SK-N-SH (cell line): ENCODE results near the gene CPED1. TPM values are rescaled to one million over a fixed set of nuclear protein-coding genes. Genes with fewer than 3 reads are reported as not detected.

Source experiments
- CTCF ChIA-PET: fragments of 300-600, 350-600 bp; formaldehyde crosslinking; extraction: SDS; loops from one replicate; lab custom pipeline; 2021; lab: Yijun Ruan, JAX
- POLR2A ChIA-PET: fragments of 350-600 bp; sonication (Branson Sonifier 250); formaldehyde crosslinking; extraction: SDS; loops from one replicate; lab custom pipeline; 2020; ENCODE audit warnings: antibody characterized with exemption, inconsistent platforms; lab: Yijun Ruan, JAX
- DNase-seq: peaks from one replicate; pipeline ENCODE4 v3.0.0; 2012
- H2AFZ ChIP-seq: fragments of 200-600 bp; sonication (generic); 2 replicates; pipeline ENCODE4 v1.8.1; 2016; ENCODE audit warnings: antibody characterized with exemption, mild to moderate bottlenecking, low read depth
- H3F3A ChIP-seq: fragments of 200-600 bp; sonication (generic); replicated peaks from 2 replicates; pipeline ENCODE3; 2016; ENCODE audit warnings: antibody characterized with exemption, mild to moderate bottlenecking; ENCODE audit not compliant: insufficient read depth
- H3K27ac ChIP-seq, 2 experiments: fragments of 200-500 bp in 1 of 2; fragments of 200-600 bp in 1 of 2; sonication (Bioruptor generic) in 1 of 2; sonication (generic), shearing (Covaris generic) in 1 of 2; 2 replicates each; pipeline versions ENCODE4 v1.5.1 to v1.6.1; 2014 to 2016; ENCODE audit warnings: low read depth in 2 of 2, inconsistent platforms in 1 of 2, low read length in 1 of 2, mild to moderate bottlenecking in 1 of 2, mixed read lengths in 1 of 2
- H3K27me3 ChIP-seq: fragments of 200-600 bp; sonication (generic), shearing (Covaris generic); 2 replicates; pipeline ENCODE4 v1.6.1; 2016; ENCODE audit warnings: mixed run types; ENCODE audit not compliant: insufficient read depth
- H3K36me3 ChIP-seq, 2 experiments: fragments of 200-500 bp in 1 of 2; fragments of 200-600 bp in 1 of 2; sonication (Bioruptor generic) in 1 of 2; sonication (generic) in 1 of 2; replicated peaks in 1 of 2; 2 replicates each; pipeline versions ENCODE3 to v1.5.1; 2014 to 2016; ENCODE audit warnings: low read length in 1 of 2, mild to moderate bottlenecking in 1 of 2; ENCODE audit not compliant: insufficient read depth in 2 of 2, control insufficient read depth in 1 of 2
- H3K4me1 ChIP-seq, 2 experiments: fragments of 200-500 bp in 1 of 2; fragments of 200-600 bp in 1 of 2; sonication (Bioruptor generic) in 1 of 2; sonication (generic), shearing (Covaris generic) in 1 of 2; 2 replicates each; pipeline versions ENCODE4 v1.5.1 to v1.6.1; 2014 to 2016; ENCODE audit warnings: low read depth in 1 of 2, low read length in 1 of 2, mixed run types in 1 of 2; ENCODE audit not compliant: insufficient read depth in 2 of 2, control insufficient read depth in 1 of 2
- H3K4me2 ChIP-seq: fragments of 200-600 bp; sonication (generic), shearing (Covaris generic); 2 replicates; pipeline ENCODE4 v1.6.1; 2017; ENCODE audit warnings: mixed run types
- H3K4me3 ChIP-seq, 2 experiments: fragments of 200-500 bp in 1 of 2; fragments of 200-600 bp in 1 of 2; sonication (Bioruptor generic) in 1 of 2; sonication (generic), shearing (Covaris generic) in 1 of 2; 2 replicates each; pipeline versions ENCODE4 v1.5.1 to v1.8.1; 2014 to 2016; ENCODE audit warnings: low read depth in 2 of 2, inconsistent platforms in 1 of 2, low read length in 1 of 2, mild to moderate bottlenecking in 1 of 2, mixed read lengths in 1 of 2, moderate library complexity in 1 of 2
- H3K79me2 ChIP-seq: fragments of 200-600 bp; sonication (generic); 2 replicates; pipeline ENCODE4 v1.8.1; 2017; ENCODE audit warnings: mild to moderate bottlenecking; ENCODE audit not compliant: insufficient read depth
- H3K9ac ChIP-seq: fragments of 200-600 bp; sonication (generic); 2 replicates; pipeline ENCODE4 v1.6.1; 2017; ENCODE audit warnings: mixed run types
- H3K9me2 ChIP-seq: fragments of 200-600 bp; sonication (generic); 2 replicates; pipeline ENCODE4 v1.6.1; 2017; ENCODE audit warnings: mixed run types
- H3K9me3 ChIP-seq: fragments of 200-600 bp; sonication (generic); 2 replicates; pipeline ENCODE4 v1.6.1; 2017; ENCODE audit warnings: mixed run types, mild to moderate bottlenecking, moderate library complexity
- H4K20me1 ChIP-seq: fragments of 200-600 bp; sonication (generic); 2 replicates; pipeline ENCODE4 v1.6.1; 2017; ENCODE audit warnings: mild to moderate bottlenecking, mixed run types; ENCODE audit not compliant: insufficient read depth
- CTCF ChIP-seq: fragments of 200-600 bp; sonication (generic); IDR thresholded peaks from 2 replicates; pipeline ENCODE4 v1.6.1; 2017; ENCODE audit warnings: antibody characterized with exemption, mild to moderate bottlenecking, moderate library complexity
- ELF1 ChIP-seq: IDR thresholded peaks from 2 replicates; pipeline ENCODE4 v1.4.0; 2012
- FOSL2 ChIP-seq: IDR thresholded peaks from 2 replicates; pipeline ENCODE4 v1.4.0; 2012; ENCODE audit warnings: low read depth, mild to moderate bottlenecking, moderate library complexity, borderline replicate concordance
- FOXJ3 ChIP-seq: sonication (generic); formaldehyde crosslinking; IDR thresholded peaks from 2 replicates; pipeline ENCODE4 v1.5.1; 2020; ENCODE audit warnings: mild to moderate bottlenecking, missing genetic modification reagents
- GABPA ChIP-seq: IDR thresholded peaks from 2 replicates; pipeline ENCODE4 v1.4.0; 2012; ENCODE audit warnings: low read depth, mild to moderate bottlenecking
- GATA2 ChIP-seq: sonication (generic); formaldehyde crosslinking; IDR thresholded peaks from 2 replicates; pipeline ENCODE4 v1.5.0; 2020; ENCODE audit warnings: mild to moderate bottlenecking, missing genetic modification reagents
- IRF3 ChIP-seq: fragments of 150-350 bp; IDR thresholded peaks from 2 replicates; pipeline ENCODE4 v1.6.1; 2016; ENCODE audit warnings: mild to moderate bottlenecking, low read depth, low read length
- JUND ChIP-seq: IDR thresholded peaks from 2 replicates; pipeline ENCODE4 v1.4.0; 2012
- MEF2A ChIP-seq: IDR thresholded peaks from 2 replicates; pipeline ENCODE4 v1.4.0; 2012; ENCODE audit warnings: low read depth, borderline replicate concordance
- MXI1 ChIP-seq: IDR thresholded peaks from 2 replicates; pipeline ENCODE4 v1.6.1; 2012; ENCODE audit warnings: mild to moderate bottlenecking, low read depth, low read length, improper control_type of control experiment
- NFIC ChIP-seq: IDR thresholded peaks from 2 replicates; pipeline ENCODE4 v1.4.0; 2012; ENCODE audit warnings: borderline replicate concordance
- NRF1 ChIP-seq: IDR thresholded peaks from 2 replicates; pipeline ENCODE4 v1.6.1; 2012; ENCODE audit warnings: low read depth, mild to moderate bottlenecking, low read length
- PBX3 ChIP-seq: IDR thresholded peaks from 2 replicates; pipeline ENCODE4; 2012
- POLR2AphosphoS5 ChIP-seq: IDR thresholded peaks from 2 replicates; pipeline ENCODE4 v1.6.1; 2012; ENCODE audit warnings: low read depth, low read length
- RCOR1 ChIP-seq: fragments of 150-350 bp; IDR thresholded peaks from 2 replicates; pipeline ENCODE4 v1.6.1; 2017; ENCODE audit warnings: antibody characterized with exemption, low read length
- SIN3A ChIP-seq: IDR thresholded peaks from 2 replicates; pipeline ENCODE4 v1.6.1; 2012; ENCODE audit warnings: low read depth, mild to moderate bottlenecking, low read length, moderate library complexity, borderline replicate concordance
- SMC3 ChIP-seq: IDR thresholded peaks from 2 replicates; pipeline ENCODE4 v1.6.1; 2012; ENCODE audit warnings: low read depth, low read length, improper control_type of control experiment
- TCF12 ChIP-seq: IDR thresholded peaks from 2 replicates; pipeline ENCODE4 v1.4.0; 2012
- TEAD4 ChIP-seq: IDR thresholded peaks from 2 replicates; pipeline ENCODE4 v1.4.0; 2012; ENCODE audit warnings: mild to moderate bottlenecking, borderline replicate concordance; ENCODE audit not compliant: insufficient read depth
- YY1 ChIP-seq: IDR thresholded peaks from 2 replicates; pipeline ENCODE4 v1.4.0; 2012; ENCODE audit warnings: low read depth, mild to moderate bottlenecking
- WGBS: methylation state at CpG from one replicate; pipeline ENCODE4 v1.1.6; 2017; ENCODE audit warnings: low lambda C conversion rate; 5-methylcytosine and 5-hydroxymethylcytosine counted together
- polyA plus RNA-seq, 3 experiments: library from polyadenylated mRNA; depleted of rRNA; stranded (reverse); fragments of >200 nt; gene quantifications; 2 replicates each; pipeline ENCODE4 v1.2.3, GENCODE V29; 2012

CPED1 gene
- polyA plus RNA-seq, 1 of the 3 experiments (the other 2 are of a cell fraction): 4.4 TPM

GRCh38 chr7:120994512-120995410 is 6.2 kb downstream of the CPED1 start:
- H3K4me3 ChIP-seq: no peak overlapping the region
- H3K4me2 ChIP-seq: no peak overlapping the region
- no peaks in the 10 kb centered on the region for H3K9me3 ChIP-seq
- H3K36me3 ChIP-seq: no peaks in the 10 kb centered on the region
- 80% methylated on average over 5 of the region's 5 CpGs for WGBS
- peaks cover 33 to 43% of the 10 kb centered on the region in 2 experiments; a peak in 3 of 4 replicates for H3K4me1 ChIP-seq
- TF ChIP-seq TCF12: no peak
- TF ChIP-seq FOSL2: no peak
- TF ChIP-seq PBX3: no peak
- no peak for TF ChIP-seq GATA2 (CRISPR knock-in tag)
- TF ChIP-seq MXI1: no peak
- TF ChIP-seq TEAD4: no peak
- TF ChIP-seq YY1: no peak
- no peak for TF ChIP-seq SMC3
- TF ChIP-seq GABPA: no peak
- no peak for TF ChIP-seq RCOR1
- no peak for TF ChIP-seq JUND
- peaks cover 23% of the 10 kb centered on the region for H3F3A ChIP-seq
- no peak overlapping the region for H3K27ac ChIP-seq
- ChIA-PET CTCF (interaction anchor here (1.8 to 8.0 kb wide), 3 partner anchors 6 to 87 kb away, joined by 8 to 73 read pairs (median 9); partner anchors contain the start of gene CPED1), POLR2A (no interaction called here)
- H3K79me2 ChIP-seq: peaks cover 25% of the 10 kb centered on the region
- no peak overlapping the region for H3K9ac ChIP-seq
- H2AFZ ChIP-seq: no peak overlapping the region
- no peaks in the 10 kb centered on the region for H3K27me3 ChIP-seq
- no peaks in the 10 kb centered on the region for H3K9me2 ChIP-seq
- DNase-seq: no peak
- H4K20me1 ChIP-seq: no peaks in the 10 kb centered on the region

GRCh38 chr7:120995654-120996053 is 7.1 kb downstream of the CPED1 start:
- Histone ChIP-seq H3K9ac (no peak overlapping the region), H3K79me2 (peaks cover 17% of the 10 kb centered on the region), H4K20me1 (no peaks in the 10 kb centered on the region), H2AFZ (no peak overlapping the region), H3K36me3 (no peaks in the 10 kb centered on the region), H3K27ac (no peak overlapping the region), H3K9me2 (no peaks in the 10 kb centered on the region), H3K9me3 (no peaks in the 10 kb centered on the region), H3K4me2 (no peak overlapping the region), H3K4me3 (no peak overlapping the region), H3F3A (peaks cover 23% of the 10 kb centered on the region), H3K27me3 (no peaks in the 10 kb centered on the region), H3K4me1 (peaks cover 27 to 45% of the 10 kb centered on the region in 2 experiments; a peak in 3 of 4 replicates)
- CTCF ChIA-PET: interaction anchor here (1.1 to 8.0 kb wide), 4 partner anchors 7 to 86 kb away, joined by 5 to 73 read pairs (median 8); partner anchors contain the start of gene CPED1
- no peak for DNase-seq
- TF ChIP-seq SMC3: no peak
- TF ChIP-seq ELF1: no peak
- TF ChIP-seq FOSL2: no peak
- TF ChIP-seq CTCF: no peak
- TF ChIP-seq SIN3A: no peak
- TF ChIP-seq YY1: no peak
- no peak for TF ChIP-seq IRF3
- TF ChIP-seq NRF1: no peak
- TF ChIP-seq PBX3: no peak
- TF ChIP-seq FOXJ3 (CRISPR knock-in tag): no peak
- no peak for TF ChIP-seq NFIC
- TF ChIP-seq MEF2A: no peak
- no peak for TF ChIP-seq POLR2AphosphoS5
- WGBS: 85% methylated on average over 2 of the region's 2 CpGs
- POLR2A ChIA-PET: no interaction called here
